ENCODE measurements around the gene RILP.

- no peak for TF ChIP-seq CTCF (optimal IDR thresholded peaks at IDR 0.05 in 1 of 3, IDR thresholded peaks at IDR 0.05 in 1 of 3, conservative IDR thresholded peaks at IDR 0.05 in 1 of 3; ENCODE audit: extremely low read depth in 1 of 3, insufficient read depth in 2 of 3, low read length in 3 of 3)
- no peak for TF ChIP-seq EZH2 (IDR thresholded peaks at IDR 0.05; ENCODE audit: low read length)
These were observed 1.3 kb upstream of the RILP start for GRCh38 chr17:1650731-1651558.

All from keratinocyte (primary cell).